Left lung (tissue), 10 donors: ENCODE results near the gene UGT1A9. TPM values are rescaled to one million over a fixed set of nuclear protein-coding genes. Genes with fewer than 3 reads are reported as not detected.

Source experiments
- ATAC-seq: fragments of 200-7000 bp; cut with Tn5 transposase; one replicate; pipeline ENCODE4 v1.9.1; 2020; ENCODE audit warnings: moderate library complexity
- DNase-seq, 4 donors: peaks; one replicate each; pipeline ENCODE4 v3.0.0-alpha.2; 2013 to 2020
- H3K27ac ChIP-seq, 2 donors: fragments of 200-600 bp; sonication (generic) in 1 of 2; one replicate each; pipeline versions ENCODE4 v1.5.0 to v1.8.0; 2020 to 2021
- H3K27me3 ChIP-seq, 2 donors: fragments of 200-600 bp; sonication (generic) in 1 of 2; one replicate each; pipeline versions ENCODE4 v1.5.0 to v1.8.0; 2020 to 2021
- H3K36me3 ChIP-seq, 2 donors: fragments of 200-600 bp; sonication (generic) in 1 of 2; one replicate each; pipeline versions ENCODE4 v1.5.0 to v1.8.0; 2020 to 2021
- H3K4me1 ChIP-seq, 2 donors: fragments of 200-600 bp; one replicate each; pipeline ENCODE4 v1.8.0; 2021
- H3K4me3 ChIP-seq, 2 donors: fragments of 200-600 bp; sonication (generic) in 1 of 2; one replicate each; pipeline versions ENCODE4 v1.5.0 to v1.8.0; 2020 to 2021; ENCODE audit warnings: mild to moderate bottlenecking in 1 of 2
- H3K9me3 ChIP-seq, 2 donors: fragments of 200-600 bp; sonication (generic) in 1 of 2; one replicate each; pipeline versions ENCODE4 v1.5.0 to v1.8.0; 2020 to 2021
- intact Hi-C, 2 donors: fragments of 100-400 bp; cut with DNase I; formaldehyde crosslinking; loops; one replicate each; pipeline versions ENCODE4 v1.11.2 to v1.14.2; 2022
- polyA plus RNA-seq, 6 donors: library from polyadenylated mRNA; unstranded; fragments of 120-200 nt; gene quantifications; one replicate each; pipeline ENCODE4 v1.2.1, GENCODE V29; 2013; ENCODE audit not compliant: insufficient read length in 6 of 6
- total RNA-seq, 2 donors: library from RNA; stranded (reverse); fragmentation: NEBNext Ultra II Directional; extraction: Animal tissue kit (Norgen Biotek cat#: 25700); gene quantifications; one replicate each; pipeline ENCODE4 v1.2.1, GENCODE V29; 2021
- TF ChIP-seq, protein P1 (sequence below), 2 donors: fragments of 200-600 bp; sonication (generic) in 1 of 2; IDR thresholded peaks; one replicate each; pipeline versions ENCODE4 v1.5.0 to v1.8.0; 2021; ENCODE audit warnings: antibody characterized with exemption in 2 of 2
- donor health status: DM: no; HTN: yes; CAD: no.
- donor health status: DM: no; HTN: no; CAD: no.

The UGT1A9 gene
- total and polyA plus RNA-seq, 8 donors = not detected

GRCh38 chr2:233816334-233816733, 144.6 kb downstream of the UGT1A9 start:
- ATAC-seq (no peak), DNase-seq (peak in 1 of 4 donors; percentile 11)
- H3K4me1 ChIP-seq = no peaks in the 10 kb centered on the region
- no peak overlapping the region for H3K4me3 ChIP-seq
- TF ChIP-seq, protein P1, sequence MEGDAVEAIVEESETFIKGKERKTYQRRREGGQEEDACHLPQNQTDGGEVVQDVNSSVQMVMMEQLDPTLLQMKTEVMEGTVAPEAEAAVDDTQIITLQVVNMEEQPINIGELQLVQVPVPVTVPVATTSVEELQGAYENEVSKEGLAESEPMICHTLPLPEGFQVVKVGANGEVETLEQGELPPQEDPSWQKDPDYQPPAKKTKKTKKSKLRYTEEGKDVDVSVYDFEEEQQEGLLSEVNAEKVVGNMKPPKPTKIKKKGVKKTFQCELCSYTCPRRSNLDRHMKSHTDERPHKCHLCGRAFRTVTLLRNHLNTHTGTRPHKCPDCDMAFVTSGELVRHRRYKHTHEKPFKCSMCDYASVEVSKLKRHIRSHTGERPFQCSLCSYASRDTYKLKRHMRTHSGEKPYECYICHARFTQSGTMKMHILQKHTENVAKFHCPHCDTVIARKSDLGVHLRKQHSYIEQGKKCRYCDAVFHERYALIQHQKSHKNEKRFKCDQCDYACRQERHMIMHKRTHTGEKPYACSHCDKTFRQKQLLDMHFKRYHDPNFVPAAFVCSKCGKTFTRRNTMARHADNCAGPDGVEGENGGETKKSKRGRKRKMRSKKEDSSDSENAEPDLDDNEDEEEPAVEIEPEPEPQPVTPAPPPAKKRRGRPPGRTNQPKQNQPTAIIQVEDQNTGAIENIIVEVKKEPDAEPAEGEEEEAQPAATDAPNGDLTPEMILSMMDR (IDR thresholded peaks at IDR 0.05) = no peak
- intact Hi-C loops = no loop called here
- no peaks in the 10 kb centered on the region for H3K36me3 ChIP-seq
- H3K27me3 ChIP-seq = peaks cover 0 to 2% of the 10 kb centered on the region in 2 donors
- no peak overlapping the region for H3K27ac ChIP-seq
- peaks cover 0 to 4% of the 10 kb centered on the region in 2 donors for H3K9me3 ChIP-seq

DNA sequence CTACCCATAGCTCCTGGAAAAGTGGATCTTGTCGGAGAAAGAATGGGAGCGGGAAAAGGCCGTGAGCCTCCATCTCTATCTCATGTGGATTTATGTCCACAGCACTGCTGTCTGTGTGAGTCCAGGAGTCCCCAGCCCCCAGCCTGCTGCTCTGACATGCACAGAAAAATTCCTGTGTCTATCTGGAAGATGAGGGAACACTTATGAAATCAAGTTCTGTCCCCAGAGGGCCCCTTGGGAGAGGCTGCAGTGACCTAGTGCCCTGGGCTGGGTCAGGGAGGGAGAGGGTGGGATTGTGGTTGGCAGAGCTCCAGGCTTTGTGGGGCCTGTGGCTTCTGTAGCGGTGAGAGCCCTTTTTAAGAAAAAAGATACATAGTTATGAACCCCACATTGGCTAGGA, 145.1 kb downstream of the UGT1A9 start:
- intact Hi-C loops = no loop called here
- no peak overlapping the region for H3K27ac ChIP-seq
- TF ChIP-seq, protein P1 (IDR thresholded peaks at IDR 0.05) = no peak

GRCh38 chr2:233817361-233817911, 145.7 kb downstream of the UGT1A9 start:
- intact Hi-C loops = no loop called here
- H3K27ac ChIP-seq = no peak overlapping the region
- H3K9me3 ChIP-seq = peaks cover 0 to 4% of the 10 kb centered on the region in 2 donors
- no peaks in the 10 kb centered on the region for H3K4me1 ChIP-seq
- TF ChIP-seq, protein P1 (IDR thresholded peaks at IDR 0.05) = no peak
- H3K27me3 ChIP-seq = no peaks in the 10 kb centered on the region
- no peak for DNase-seq
- H3K36me3 ChIP-seq = no peaks in the 10 kb centered on the region
- ATAC-seq = no peak
- no peak overlapping the region for H3K4me3 ChIP-seq

More for the DNA sequence above, 145.1 kb downstream of the UGT1A9 start:
- Histone ChIP-seq H3K9me3 (peaks cover 0 to 4% of the 10 kb centered on the region in 2 donors), H3K4me3 (no peak overlapping the region), H3K36me3 (no peaks in the 10 kb centered on the region), H3K4me1 (no peaks in the 10 kb centered on the region), H3K27me3 (peaks cover 0 to 2% of the 10 kb centered on the region in 2 donors)
- DNase-seq (peak in 1 of 4 donors; percentile 7), ATAC-seq (no peak)

- intact Hi-C loops = no loop called here
- DNase-seq (no peak), ATAC-seq (no peak)
- Histone ChIP-seq H3K9me3 (peaks cover 0 to 4% of the 10 kb centered on the region in 2 donors), H3K27ac (no peak overlapping the region), H3K36me3 (no peaks in the 10 kb centered on the region), H3K4me1 (no peaks in the 10 kb centered on the region), H3K27me3 (no peaks in the 10 kb centered on the region), H3K4me3 (no peak overlapping the region)
- TF ChIP-seq, protein P1 (IDR thresholded peaks at IDR 0.05) = no peak
Observed at GRCh38 chr2:233817995-233818638, 146.4 kb downstream of the UGT1A9 start.
